ENCODE measurements around the gene AGBL4.

DNA sequence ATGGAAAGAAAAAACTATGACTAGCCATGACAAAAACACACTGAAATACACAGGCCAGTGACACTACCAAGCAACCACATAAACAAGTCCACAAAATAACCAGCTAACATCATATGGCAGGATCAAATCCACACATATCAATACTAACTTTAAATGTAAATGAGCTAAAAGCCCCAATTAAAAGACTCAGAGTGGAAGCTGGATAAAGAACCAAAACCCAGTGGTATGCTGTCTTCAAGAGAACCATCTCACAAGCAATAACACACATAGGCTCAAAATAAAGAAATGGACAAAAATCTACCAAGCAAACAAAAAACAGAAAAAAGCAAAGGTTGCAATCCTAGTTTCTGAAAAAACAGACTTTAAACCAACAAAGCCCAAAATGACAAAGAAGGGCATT lies 770.8 kb downstream of the AGBL4 start:
- TF ChIP-seq POLR2AphosphoS5 (IDR thresholded peaks at IDR 0.05; ENCODE audit: low read depth, low read length) (no peak), POLR2A (IDR thresholded peaks at IDR 0.05; ENCODE audit: low read depth, low read length) (no peak), TAF1 (IDR thresholded peaks at IDR 0.05; ENCODE audit: borderline replicate concordance, low read depth, low read length) (no peak)

All from GM12892 (cell line).